Erythroblast (primary cell): ENCODE data around the gene STMND1.

Source experiments
- DNase-seq, 2 experiments: peaks; one replicate each; lab custom pipeline; 2025; lab: John Stamatoyannopoulos, UW
- GATA1 ChIP-seq: IDR thresholded peaks from 2 replicates; pipeline ENCODE4 v1.6.1; 2011; ENCODE audit warnings: low read depth, mild to moderate bottlenecking, control low read depth, low read length, moderate library complexity
- POLR2A ChIP-seq: IDR thresholded peaks from 2 replicates; pipeline ENCODE4 v1.6.1; 2011; ENCODE audit warnings: mild to moderate bottlenecking, low read length

STMND1 gene

GRCh38 chr6:17115251-17116116, 13.6 kb downstream of the STMND1 start:
- DNase-seq, result no peak
- TF ChIP-seq POLR2A (no peak), GATA1 (no peak)

GRCh38 chr6:17116117-17116440, 14.2 kb downstream of the STMND1 start:
- no peak for DNase-seq
- TF ChIP-seq GATA1 (no peak), POLR2A (no peak)

- DNase-seq, result no peak
- TF ChIP-seq POLR2A, result no peak
- no peak for TF ChIP-seq GATA1
Measured at GRCh38 chr6:17120019-17120418, 18.2 kb downstream of the STMND1 start.

GRCh38 chr6:17125407-17125806, 23.6 kb downstream of the STMND1 start:
- TF ChIP-seq POLR2A, result no peak
- TF ChIP-seq GATA1, result no peak
- no peak for DNase-seq

- no peak for TF ChIP-seq GATA1
- no peak for TF ChIP-seq POLR2A
- DNase-seq, result no peak
Measured at GRCh38 chr6:17130786-17131185, 28.9 kb downstream of the STMND1 start.

DNA sequence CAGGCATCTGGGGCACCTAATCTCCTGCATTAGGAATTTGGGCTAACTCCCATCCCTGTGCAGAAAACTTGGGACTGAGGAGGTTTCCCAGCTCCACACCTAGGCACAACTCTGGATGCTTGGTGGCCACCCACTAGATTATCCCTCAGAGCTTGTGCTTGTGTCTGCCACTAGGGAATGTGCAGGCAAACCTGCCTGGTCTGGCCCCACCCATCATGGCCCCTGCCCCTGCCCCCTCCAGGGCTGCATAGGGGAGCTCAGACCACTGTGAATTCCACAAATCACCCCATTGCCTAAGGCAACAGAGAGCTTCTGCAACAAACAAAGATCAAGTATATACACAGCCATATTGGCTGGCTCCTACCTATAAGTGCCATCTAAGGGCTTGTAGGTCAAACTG, 31.1 kb downstream of the STMND1 start:
- no peak for DNase-seq
- TF ChIP-seq GATA1, result no peak
- TF ChIP-seq POLR2A, result no peak

GRCh38 chr6:17138033-17138432, 36.2 kb downstream of the STMND1 start:
- TF ChIP-seq GATA1, result no peak
- no peak for TF ChIP-seq POLR2A
- no peak for DNase-seq

DNA sequence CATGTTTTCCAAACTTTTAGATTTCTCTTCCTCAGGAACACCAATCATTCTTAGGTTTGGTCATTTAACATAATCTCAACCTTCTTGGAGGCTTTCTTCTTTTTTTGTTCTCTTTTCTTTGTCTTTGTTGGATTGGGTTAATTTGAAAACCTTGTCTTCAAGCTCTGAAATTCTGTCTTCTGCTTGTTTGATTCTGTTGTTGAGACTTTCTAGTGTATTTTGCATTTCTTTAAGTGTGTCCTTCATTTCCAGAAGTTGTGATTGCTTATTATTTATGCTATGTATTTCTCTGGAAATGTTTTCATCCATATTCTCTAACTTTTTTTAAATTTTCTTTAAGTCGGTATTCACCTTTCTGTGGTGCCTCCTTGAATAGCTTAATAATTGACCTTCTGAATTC, 42.2 kb downstream of the STMND1 start:
- TF ChIP-seq POLR2A (no peak), GATA1 (no peak)
- DNase-seq, result no peak

DNA sequence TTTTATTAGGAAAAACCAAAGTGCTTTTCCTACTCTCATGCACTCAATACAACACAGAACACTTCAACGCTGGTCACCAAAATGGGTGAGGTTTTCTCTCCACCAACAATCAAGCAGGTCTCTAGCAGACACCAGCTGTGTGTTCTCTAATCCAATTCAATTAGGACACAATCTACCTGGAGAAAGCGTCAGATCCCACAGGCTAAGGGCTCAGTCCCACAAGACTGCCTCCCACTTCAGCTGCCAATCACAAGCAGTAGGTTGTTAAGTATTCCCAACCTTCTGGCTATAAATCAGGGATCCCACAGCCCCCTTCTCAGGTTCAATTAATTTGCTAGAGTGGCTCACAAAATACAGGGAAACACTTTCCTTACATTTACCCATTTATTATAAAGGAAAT, 47.7 kb downstream of the STMND1 start:
- DNase-seq, result no peak
- no peak for TF ChIP-seq GATA1
- no peak for TF ChIP-seq POLR2A

GRCh38 chr6:17150096-17150495, 48.2 kb downstream of the STMND1 start:
- TF ChIP-seq GATA1, result no peak
- no peak for TF ChIP-seq POLR2A

GRCh38 chr6:17151888-17152287, 50.0 kb downstream of the STMND1 start:
- TF ChIP-seq POLR2A, result no peak
- TF ChIP-seq GATA1, result no peak

More at GRCh38 chr6:17150096-17150495, 48.2 kb downstream of the STMND1 start:
- DNase-seq, result no peak

GRCh38 chr6:17152703-17153102, 50.9 kb downstream of the STMND1 start:
- no peak for TF ChIP-seq POLR2A
- no peak for TF ChIP-seq GATA1
- no peak for DNase-seq

More at GRCh38 chr6:17151888-17152287, 50.0 kb downstream of the STMND1 start:
- no peak for DNase-seq

DNA sequence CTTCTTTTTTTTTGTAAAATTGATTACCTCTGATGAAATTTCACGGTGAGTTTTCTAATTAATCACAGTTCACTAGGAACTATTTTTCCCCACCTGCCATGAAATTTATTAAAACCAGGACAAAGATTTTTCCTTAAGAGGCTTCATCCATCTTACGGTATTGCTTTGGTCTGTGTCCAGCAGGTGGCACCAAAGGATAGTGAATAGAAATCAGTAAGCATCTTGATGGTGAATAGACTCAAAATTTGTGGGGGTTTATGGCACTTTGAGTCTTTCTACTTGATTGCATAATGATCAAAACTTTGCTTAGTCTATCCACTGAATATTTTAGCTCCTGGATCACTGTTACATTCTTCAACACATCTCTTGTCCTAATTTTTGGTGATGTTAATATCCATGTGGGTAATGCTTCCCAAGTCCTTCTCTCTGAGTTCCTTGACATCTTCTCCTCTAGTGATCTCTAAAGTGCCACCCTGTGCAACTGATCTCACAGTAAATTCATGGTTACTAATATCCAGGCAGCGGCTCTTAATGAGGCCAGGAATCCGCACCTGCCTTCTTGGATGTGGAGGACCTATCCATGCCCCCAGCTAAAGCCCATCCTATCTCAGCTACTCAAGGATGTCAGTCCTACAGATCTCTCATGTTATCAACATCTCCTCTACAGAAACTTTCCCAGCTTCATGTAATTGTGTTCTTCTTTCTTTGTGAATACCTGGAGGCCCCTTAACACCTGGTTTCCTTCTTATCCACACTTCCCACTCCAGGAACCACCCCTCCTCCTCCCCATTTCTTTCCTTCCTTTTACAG, 54.5 kb downstream of the STMND1 start:
- no peak for TF ChIP-seq POLR2A
- no peak for TF ChIP-seq GATA1
- DNase-seq, result peak; percentile 75 to 87

DNA sequence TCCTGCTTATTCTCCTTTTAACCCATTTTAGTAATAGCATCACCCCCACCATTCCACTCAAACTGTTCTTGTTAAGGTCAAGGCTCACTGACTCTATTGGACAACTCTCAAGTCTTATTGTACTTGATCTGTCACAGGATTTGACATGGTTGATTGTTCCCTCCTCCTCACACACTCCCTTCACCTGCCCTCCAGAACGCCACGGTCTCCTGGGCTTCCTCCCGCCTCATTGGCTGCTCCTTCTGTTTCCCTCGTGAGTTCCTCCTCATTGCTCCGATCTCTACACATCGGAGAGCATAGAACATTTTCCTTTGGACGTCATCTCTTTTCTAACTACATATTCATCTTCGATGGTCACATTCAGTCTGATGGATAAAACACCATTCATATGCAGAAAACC, 55.1 kb downstream of the STMND1 start:
- no peak for TF ChIP-seq POLR2A
- no peak for TF ChIP-seq GATA1
- no peak for DNase-seq

- TF ChIP-seq GATA1, result no peak
- no peak for TF ChIP-seq POLR2A
- DNase-seq, result no peak
Measured at GRCh38 chr6:17157617-17158016, 55.8 kb downstream of the STMND1 start.
